ENCODE measurements around the gene AHI1.
A peak's percentile ranks its signal among the peaks of the same experiment; 100 is the strongest.
"Not testable (repeated sequence)": the region's sequence is repeated elsewhere in the genome, so short reads cannot be mapped to it uniquely, and the experiment has no call there.

The AHI1 gene

GRCh38 chr6:135505222-135505621 is 7.7 kb upstream of the AHI1 start:
- DNase-seq = no peak

GRCh38 chr6:135504734-135505133 is 7.2 kb upstream of the AHI1 start:
- no peak for DNase-seq

- DNase-seq = no peak
Measured at GRCh38 chr6:135503703-135504475, 6.3 kb upstream of the AHI1 start.

- no peak for DNase-seq
Measured at GRCh38 chr6:135499441-135500340, 2.2 kb upstream of the AHI1 start.

- peak; percentile 51 for DNase-seq
Measured at GRCh38 chr6:135498185-135498841, 773 bp upstream of the AHI1 start.

- no peak for DNase-seq
Measured at GRCh38 chr6:135496800-135497411, 634 bp downstream of the AHI1 start.

- no peak for DNase-seq
Measured at GRCh38 chr6:135493218-135493961, 4.2 kb downstream of the AHI1 start.

GRCh38 chr6:135490381-135490780 is 7.2 kb downstream of the AHI1 start:
- no peak for DNase-seq

GRCh38 chr6:135488023-135488422 is 9.5 kb downstream of the AHI1 start:
- DNase-seq = no peak

GRCh38 chr6:135483903-135484302 is 13.6 kb downstream of the AHI1 start:
- not testable (repeated sequence) for DNase-seq

GRCh38 chr6:135481783-135482369 is 15.7 kb downstream of the AHI1 start:
- peak; percentile 4 for DNase-seq

GRCh38 chr6:135479601-135480000 is 17.9 kb downstream of the AHI1 start:
- no peak for DNase-seq

GRCh38 chr6:135478626-135479025 is 18.9 kb downstream of the AHI1 start:
- DNase-seq = no peak

- no peak for DNase-seq
Measured at GRCh38 chr6:135475292-135475886, 22.2 kb downstream of the AHI1 start.

GRCh38 chr6:135474362-135474761 is 23.2 kb downstream of the AHI1 start:
- no peak for DNase-seq

- DNase-seq = no peak
Measured at GRCh38 chr6:135465903-135466302, 31.6 kb downstream of the AHI1 start.

GRCh38 chr6:135465307-135465706 is 32.2 kb downstream of the AHI1 start:
- DNase-seq = no peak

GRCh38 chr6:135464634-135465033 is 32.9 kb downstream of the AHI1 start:
- no peak for DNase-seq

GRCh38 chr6:135461208-135461607 is 36.3 kb downstream of the AHI1 start:
- no peak for DNase-seq

GRCh38 chr6:135458051-135458450 is 39.5 kb downstream of the AHI1 start:
- no peak for DNase-seq

GRCh38 chr6:135451617-135452190 is 45.8 kb downstream of the AHI1 start:
- DNase-seq = no peak
